Glutamatergic neuron (in vitro differentiated cells): Measurements from ENCODE around the gene MRGPRD. TPM values are rescaled to one million over a fixed set of nuclear protein-coding genes. Genes with fewer than 3 reads are reported as not detected.

ENCODE experiments used
- DNase-seq: peaks from one replicate; pipeline ENCODE4 v3.0.0; 2022
- H3K27ac Mint-ChIP-seq: one replicate; pipeline ENCODE4 v1.8.0; 2020; ENCODE audit warnings: mild to moderate bottlenecking, mixed read lengths, inconsistent platforms; ENCODE audit not compliant: unreplicated experiment
- H3K27me3 Mint-ChIP-seq: one replicate; pipeline ENCODE4 v1.8.0; 2020; ENCODE audit warnings: mild to moderate bottlenecking, moderate library complexity, mixed read lengths, inconsistent platforms; ENCODE audit not compliant: unreplicated experiment
- H3K36me3 Mint-ChIP-seq: one replicate; pipeline ENCODE4 v1.8.0; 2020; ENCODE audit warnings: mild to moderate bottlenecking, mixed read lengths, inconsistent platforms; ENCODE audit not compliant: unreplicated experiment
- H3K4me1 Mint-ChIP-seq: one replicate; pipeline ENCODE4 v1.8.0; 2020; ENCODE audit warnings: mild to moderate bottlenecking, low read depth, mixed read lengths, inconsistent platforms; ENCODE audit not compliant: unreplicated experiment
- H3K4me3 Mint-ChIP-seq: one replicate; pipeline ENCODE4 v1.8.0; 2020; ENCODE audit warnings: mild to moderate bottlenecking, mixed read lengths, inconsistent platforms; ENCODE audit not compliant: unreplicated experiment
- H3K9me3 Mint-ChIP-seq: one replicate; pipeline ENCODE4 v1.8.0; 2020; ENCODE audit warnings: mild to moderate bottlenecking, moderate library complexity, mixed read lengths, inconsistent platforms; ENCODE audit not compliant: unreplicated experiment
- CTCF ChIP-seq: fragments of 200-600 bp; sonication (generic); IDR thresholded peaks from one replicate; pipeline ENCODE4 v1.5.0; 2021; ENCODE audit not compliant: partially characterized antibody, unreplicated experiment
- total RNA-seq: library from RNA; stranded (reverse); fragmentation: NEBNext Ultra II Directional; extraction: Animal tissue kit (Norgen Biotek cat#: 25700); gene quantifications from one replicate; pipeline ENCODE4 v1.2.1, GENCODE V29; 2021; ENCODE audit not compliant: unreplicated experiment

MRGPRD gene
- total RNA-seq, 1 donor from 2014 or later: not detected

- TF ChIP-seq CTCF: no peak
- Mint-ChIP-seq H3K4me1 (peaks cover 11% of the 10 kb centered on the region), H3K9me3 (peaks cover 4% of the 10 kb centered on the region), H3K27ac (no peak overlapping the region), H3K36me3 (peaks cover 14% of the 10 kb centered on the region), H3K4me3 (no peak overlapping the region), H3K27me3 (peaks cover 4% of the 10 kb centered on the region)
- DNase-seq: no peak
These were observed 9.3 kb upstream of the MRGPRD start for GRCh38 chr11:68989936-68990606.

- TF ChIP-seq CTCF: no peak
- no peak overlapping the region for H3K27ac Mint-ChIP-seq
- H3K4me1 Mint-ChIP-seq: peaks cover 11% of the 10 kb centered on the region
- no peak for DNase-seq
- peaks cover 2% of the 10 kb centered on the region for H3K27me3 Mint-ChIP-seq
- no peak overlapping the region for H3K4me3 Mint-ChIP-seq
- H3K9me3 Mint-ChIP-seq: peaks cover 4% of the 10 kb centered on the region
- H3K36me3 Mint-ChIP-seq: peaks cover 14% of the 10 kb centered on the region
These were observed 7.7 kb upstream of the MRGPRD start for GRCh38 chr11:68988491-68988890.

GRCh38 chr11:68987211-68987610 is 6.4 kb upstream of the MRGPRD start:
- Mint-ChIP-seq H3K36me3 (peaks cover 14% of the 10 kb centered on the region), H3K4me1 (peaks cover 8% of the 10 kb centered on the region), H3K27ac (no peak overlapping the region), H3K4me3 (no peak overlapping the region), H3K9me3 (peaks cover 6% of the 10 kb centered on the region), H3K27me3 (no peaks in the 10 kb centered on the region)
- no peak for DNase-seq
- TF ChIP-seq CTCF: no peak

- Mint-ChIP-seq H3K36me3 (peaks cover 14% of the 10 kb centered on the region), H3K27ac (no peak overlapping the region), H3K27me3 (peaks cover 4% of the 10 kb centered on the region), H3K4me3 (no peak overlapping the region), H3K4me1 (peaks cover 13% of the 10 kb centered on the region), H3K9me3 (peaks cover 13% of the 10 kb centered on the region)
- no peak for TF ChIP-seq CTCF
- DNase-seq: no peak
These were observed 3.0 kb upstream of the MRGPRD start for GRCh38 chr11:68983801-68984200.

DNA sequence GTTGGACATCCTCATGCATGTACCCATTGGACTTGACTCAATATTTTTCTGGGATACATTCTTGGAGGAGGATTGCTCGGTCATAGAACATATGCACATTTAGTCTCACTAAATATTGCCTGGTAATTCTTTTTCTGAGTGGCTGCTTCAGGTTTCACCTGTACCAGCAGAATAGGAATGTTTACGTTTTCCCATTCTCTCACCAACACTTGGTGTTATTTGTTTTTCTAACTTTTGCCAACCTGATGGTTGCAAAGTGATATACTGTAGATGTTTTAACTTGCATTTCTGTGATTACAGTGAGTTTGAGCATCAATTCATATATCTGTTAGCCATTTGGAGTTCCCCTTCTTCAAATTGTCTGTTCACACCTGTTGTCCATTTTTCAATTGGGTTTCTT is 1.3 kb upstream of the MRGPRD start:
- Mint-ChIP-seq H3K36me3 (peaks cover 9% of the 10 kb centered on the region), H3K27me3 (peaks cover 4% of the 10 kb centered on the region), H3K4me1 (peaks cover 11% of the 10 kb centered on the region), H3K4me3 (no peak overlapping the region), H3K27ac (no peak overlapping the region), H3K9me3 (peaks cover 12% of the 10 kb centered on the region)
- TF ChIP-seq CTCF: no peak
- no peak for DNase-seq
